H9 (cell line): ENCODE measurements around the gene PROP1. TPM values are rescaled to one million over a fixed set of nuclear protein-coding genes. Genes with fewer than 3 reads are reported as not detected.

ENCODE experiments used
- DNase-seq: peaks from one replicate; pipeline ENCODE4 v3.0.0-alpha.2; 2017
- H2AFZ ChIP-seq: one replicate; pipeline ENCODE4 v1.6.1; 2013; ENCODE audit warnings: mild to moderate bottlenecking, low read length, control low read depth, moderate library complexity
- H2AK5ac ChIP-seq: 2 replicates; pipeline ENCODE4 v1.6.1; 2013; ENCODE audit warnings: low read length, control low read depth, mixed read lengths; ENCODE audit not compliant: insufficient read length
- H2BK120ac ChIP-seq: one replicate; pipeline ENCODE4 v1.6.1; 2013; ENCODE audit warnings: low read depth, mild to moderate bottlenecking, low read length, control low read depth, inconsistent platforms; ENCODE audit not compliant: poor library complexity, severe bottlenecking
- H2BK12ac ChIP-seq: 2 replicates; pipeline ENCODE4 v1.6.1; 2013; ENCODE audit warnings: low read length, control low read depth, mixed read lengths, low read depth; ENCODE audit not compliant: insufficient read length
- H2BK15ac ChIP-seq: 2 replicates; pipeline ENCODE4 v1.6.1; 2013; ENCODE audit warnings: low read depth, low read length, control low read depth
- H2BK20ac ChIP-seq: one replicate; pipeline ENCODE4 v1.6.1; 2013; ENCODE audit warnings: low read depth, mild to moderate bottlenecking, low read length, control low read depth, inconsistent platforms; ENCODE audit not compliant: poor library complexity, severe bottlenecking
- H2BK5ac ChIP-seq: 2 replicates; pipeline ENCODE4 v1.6.1; 2013; ENCODE audit warnings: low read length, control low read depth, mixed read lengths; ENCODE audit not compliant: insufficient read length
- H3K14ac ChIP-seq: 2 replicates; pipeline ENCODE4 v1.6.1; 2013; ENCODE audit warnings: low read length, control low read depth; ENCODE audit not compliant: insufficient read depth
- H3K18ac ChIP-seq: 2 replicates; pipeline ENCODE4 v1.6.1; 2013; ENCODE audit warnings: low read depth, mild to moderate bottlenecking, mixed read lengths, low read length, control low read depth; ENCODE audit not compliant: insufficient read length
- H3K23ac ChIP-seq: 2 replicates; pipeline ENCODE4 v1.6.1; 2013; ENCODE audit warnings: low read length, control low read depth, mixed read lengths, low read depth; ENCODE audit not compliant: insufficient read length
- H3K23me2 ChIP-seq: 2 replicates; pipeline ENCODE4 v1.6.1; 2013; ENCODE audit warnings: low read depth, mild to moderate bottlenecking, mixed read lengths, low read length, control low read depth; ENCODE audit not compliant: insufficient read length, poor library complexity, severe bottlenecking
- H3K27ac ChIP-seq: 2 replicates; pipeline ENCODE4 v1.5.1; 2013; ENCODE audit warnings: low read length, control low read depth, mixed read lengths, low read depth; ENCODE audit not compliant: insufficient read length
- H3K27me3 ChIP-seq: 2 replicates; pipeline ENCODE4 v1.6.1; 2013; ENCODE audit warnings: low read length, control low read depth, inconsistent platforms; ENCODE audit not compliant: insufficient read depth
- H3K4ac ChIP-seq: 2 replicates; pipeline ENCODE4 v1.6.1; 2013; ENCODE audit warnings: low read depth, mild to moderate bottlenecking, control low read depth, inconsistent platforms, low read length, moderate library complexity
- H3K4me1 ChIP-seq: 2 replicates; pipeline ENCODE4 v1.6.1; 2013; ENCODE audit warnings: low read length, control low read depth, inconsistent platforms; ENCODE audit not compliant: insufficient read depth
- H3K4me2 ChIP-seq: 2 replicates; pipeline ENCODE4 v1.6.1; 2013; ENCODE audit warnings: low read length, control low read depth, mixed read lengths; ENCODE audit not compliant: insufficient read length, insufficient read depth
- H3K56ac ChIP-seq: 2 replicates; pipeline ENCODE4 v1.6.1; 2013; ENCODE audit warnings: low read depth, mild to moderate bottlenecking, mixed read lengths, low read length, control low read depth; ENCODE audit not compliant: insufficient read length
- H3K79me1 ChIP-seq: 2 replicates; pipeline ENCODE4 v1.6.1; 2013; ENCODE audit warnings: low read depth, mild to moderate bottlenecking, moderate library complexity, low read length, control low read depth, inconsistent platforms; ENCODE audit not compliant: insufficient read depth, poor library complexity, severe bottlenecking
- H3K79me2 ChIP-seq: 2 replicates; pipeline ENCODE4 v1.6.1; 2013; ENCODE audit warnings: low read length, control low read depth, inconsistent platforms; ENCODE audit not compliant: insufficient read depth
- H3K9ac ChIP-seq: 2 replicates; pipeline ENCODE4 v1.6.1; 2013; ENCODE audit warnings: low read length, control low read depth, mixed read lengths; ENCODE audit not compliant: insufficient read length; ENCODE audit errors: extremely low read depth
- H3K9me3 ChIP-seq: one replicate; pipeline ENCODE4 v1.6.1; 2013; ENCODE audit warnings: low read depth, low read length, inconsistent platforms; ENCODE audit not compliant: control insufficient read depth
- H3T11ph ChIP-seq: one replicate; pipeline ENCODE4 v1.6.1; 2013; ENCODE audit warnings: mild to moderate bottlenecking, low read length, control low read depth, inconsistent platforms
- H4K20me1 ChIP-seq: one replicate; pipeline ENCODE4 v1.6.1; 2013; ENCODE audit not compliant: control insufficient read depth, insufficient read length, insufficient read depth
- H4K5ac ChIP-seq: 2 replicates; pipeline ENCODE4 v1.6.1; 2013; ENCODE audit warnings: low read depth, mild to moderate bottlenecking, mixed read lengths, low read length, control low read depth; ENCODE audit not compliant: insufficient read length
- H4K8ac ChIP-seq: replicated peaks from 2 replicates; pipeline ENCODE4 v1.6.1; 2013; ENCODE audit warnings: low read length, control low read depth, mixed read lengths, low read depth; ENCODE audit not compliant: insufficient read length
- H4K91ac ChIP-seq: 2 replicates; pipeline ENCODE4 v1.6.1; 2013; ENCODE audit warnings: low read depth, mild to moderate bottlenecking, moderate library complexity, mixed read lengths, low read length, control low read depth; ENCODE audit not compliant: insufficient read length
- H3K27ac Mint-ChIP-seq, 3 experiments: 2 replicates in 2 of 3; 3 replicates in 1 of 3; pipeline ENCODE4 v1.8.0; 2020 to 2021; ENCODE audit warnings: mixed read lengths in 3 of 3, mild to moderate bottlenecking in 1 of 3, moderate library complexity in 1 of 3
- H3K27me3 Mint-ChIP-seq: 2 replicates; pipeline ENCODE4 v1.8.0; 2021; ENCODE audit warnings: low read depth, mild to moderate bottlenecking, moderate library complexity, mixed read lengths
- H3K36me3 Mint-ChIP-seq, 3 experiments: 2 replicates in 2 of 3; 3 replicates in 1 of 3; pipeline ENCODE4 v1.8.0; 2020 to 2021; ENCODE audit warnings: low read depth in 3 of 3, mixed read lengths in 3 of 3; ENCODE audit not compliant: insufficient read depth in 1 of 3
- H3K4me1 Mint-ChIP-seq, 2 experiments: 2 replicates each; pipeline ENCODE4 v1.8.0; 2020; ENCODE audit warnings: mixed read lengths in 2 of 2
- H3K4me3 Mint-ChIP-seq, 2 experiments: 2 replicates in 1 of 2; 3 replicates in 1 of 2; pipeline ENCODE4 v1.8.0; 2020 to 2021; ENCODE audit warnings: mild to moderate bottlenecking in 2 of 2, mixed read lengths in 2 of 2, moderate library complexity in 1 of 2
- H3K9me3 Mint-ChIP-seq, 2 experiments: 2 replicates in 1 of 2; 3 replicates in 1 of 2; pipeline ENCODE4 v1.8.0; 2020; ENCODE audit warnings: mild to moderate bottlenecking in 2 of 2, mixed read lengths in 2 of 2, moderate library complexity in 1 of 2
- WGBS: extraction: QIAGEN DNeasy Blood & Tissue Kit; methylation state at CpG from one replicate; pipeline ENCODE4 v1.1.7; 2013; ENCODE audit warnings: missing lambda C conversion rate, low lambda C conversion rate, mixed read lengths; ENCODE audit not compliant: insufficient read length; ENCODE audit errors: extremely low coverage; 5-methylcytosine and 5-hydroxymethylcytosine counted together
- total RNA-seq: library from RNA; stranded (reverse); gene quantifications from 2 replicates; pipeline ENCODE4 v1.2.1, GENCODE V29; 2021
- TF ChIP-seq, protein P1 (sequence below): fragments of 200-600 bp; sonication (generic); conservative IDR thresholded peaks from 3 replicates; pipeline ENCODE4 v1.8.0; 2021; ENCODE audit warnings: antibody characterized with exemption, mild to moderate bottlenecking

PROP1 gene
- total RNA-seq, 1 experiment from 2014 or later, result not detected

DNA sequence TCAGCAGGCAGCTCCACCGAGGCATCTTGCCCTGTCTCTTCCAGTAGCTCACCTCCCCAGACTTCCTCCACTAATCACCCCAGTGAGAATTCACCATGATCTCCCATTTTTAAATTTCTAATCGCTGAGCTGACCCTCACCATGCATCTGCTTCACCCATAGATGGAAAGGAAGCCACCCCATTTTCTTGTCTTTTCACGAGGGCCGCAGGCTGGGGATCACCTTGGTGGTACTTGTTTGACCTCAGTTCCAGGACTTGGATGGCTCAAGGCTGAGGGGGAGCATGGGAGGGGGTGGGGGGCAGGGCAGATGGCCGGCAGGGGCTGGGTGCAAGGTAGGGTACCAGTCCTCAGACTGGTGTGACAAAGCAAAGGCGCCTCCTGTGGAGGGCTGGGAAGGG lies 3.6 kb downstream of the PROP1 start:
- H3K36me3 Mint-ChIP-seq, result no peaks in the 10 kb centered on the region
- Histone ChIP-seq H2BK20ac (no peak overlapping the region), H3K18ac (no peak overlapping the region), H3K27ac (no peak overlapping the region), H2BK5ac (no peak overlapping the region), H2BK120ac (no peak overlapping the region), H3K4me1 (no peaks in the 10 kb centered on the region; the same call in 1 of the 2 replicates), H4K5ac (no peak overlapping the region), H3K9me3 (no peaks in the 10 kb centered on the region), H3K23ac (no peak overlapping the region), H3K79me2 (no peaks in the 10 kb centered on the region), H3K56ac (no peak overlapping the region), H2BK15ac (no peak overlapping the region), H3K79me1 (no peaks in the 10 kb centered on the region), H3K23me2 (no peaks in the 10 kb centered on the region), H2BK12ac (no peak overlapping the region), H3K9ac (no peak overlapping the region), H2AFZ (no peak overlapping the region), H3T11ph (no peak overlapping the region), H3K4ac (no peak overlapping the region), H3K4me2 (no peak overlapping the region), H4K20me1 (no peaks in the 10 kb centered on the region), H4K91ac (no peak overlapping the region), H4K8ac (no peak overlapping the region), H3K14ac (no peak overlapping the region), H3K27me3 (no peaks in the 10 kb centered on the region), H2AK5ac (no peak overlapping the region)
- TF ChIP-seq, protein P1, sequence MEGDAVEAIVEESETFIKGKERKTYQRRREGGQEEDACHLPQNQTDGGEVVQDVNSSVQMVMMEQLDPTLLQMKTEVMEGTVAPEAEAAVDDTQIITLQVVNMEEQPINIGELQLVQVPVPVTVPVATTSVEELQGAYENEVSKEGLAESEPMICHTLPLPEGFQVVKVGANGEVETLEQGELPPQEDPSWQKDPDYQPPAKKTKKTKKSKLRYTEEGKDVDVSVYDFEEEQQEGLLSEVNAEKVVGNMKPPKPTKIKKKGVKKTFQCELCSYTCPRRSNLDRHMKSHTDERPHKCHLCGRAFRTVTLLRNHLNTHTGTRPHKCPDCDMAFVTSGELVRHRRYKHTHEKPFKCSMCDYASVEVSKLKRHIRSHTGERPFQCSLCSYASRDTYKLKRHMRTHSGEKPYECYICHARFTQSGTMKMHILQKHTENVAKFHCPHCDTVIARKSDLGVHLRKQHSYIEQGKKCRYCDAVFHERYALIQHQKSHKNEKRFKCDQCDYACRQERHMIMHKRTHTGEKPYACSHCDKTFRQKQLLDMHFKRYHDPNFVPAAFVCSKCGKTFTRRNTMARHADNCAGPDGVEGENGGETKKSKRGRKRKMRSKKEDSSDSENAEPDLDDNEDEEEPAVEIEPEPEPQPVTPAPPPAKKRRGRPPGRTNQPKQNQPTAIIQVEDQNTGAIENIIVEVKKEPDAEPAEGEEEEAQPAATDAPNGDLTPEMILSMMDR, result no peak
- H3K27ac Mint-ChIP-seq, result no peak overlapping the region
- H3K9me3 Mint-ChIP-seq, result peaks cover 0 to 2% of the 10 kb centered on the region in 2 experiments; a peak in 1 of 5 replicates
- H3K27me3 Mint-ChIP-seq, result peaks cover 13% of the 10 kb centered on the region
- no CpG with 5 or more reads among the region's 6 CpGs for WGBS
- no peak overlapping the region for H3K4me3 Mint-ChIP-seq
- H3K4me1 Mint-ChIP-seq, result peaks cover 15 to 21% of the 10 kb centered on the region in 2 experiments
- DNase-seq, result no peak
